Measurements from ENCODE around the gene TRAF3.

DNA sequence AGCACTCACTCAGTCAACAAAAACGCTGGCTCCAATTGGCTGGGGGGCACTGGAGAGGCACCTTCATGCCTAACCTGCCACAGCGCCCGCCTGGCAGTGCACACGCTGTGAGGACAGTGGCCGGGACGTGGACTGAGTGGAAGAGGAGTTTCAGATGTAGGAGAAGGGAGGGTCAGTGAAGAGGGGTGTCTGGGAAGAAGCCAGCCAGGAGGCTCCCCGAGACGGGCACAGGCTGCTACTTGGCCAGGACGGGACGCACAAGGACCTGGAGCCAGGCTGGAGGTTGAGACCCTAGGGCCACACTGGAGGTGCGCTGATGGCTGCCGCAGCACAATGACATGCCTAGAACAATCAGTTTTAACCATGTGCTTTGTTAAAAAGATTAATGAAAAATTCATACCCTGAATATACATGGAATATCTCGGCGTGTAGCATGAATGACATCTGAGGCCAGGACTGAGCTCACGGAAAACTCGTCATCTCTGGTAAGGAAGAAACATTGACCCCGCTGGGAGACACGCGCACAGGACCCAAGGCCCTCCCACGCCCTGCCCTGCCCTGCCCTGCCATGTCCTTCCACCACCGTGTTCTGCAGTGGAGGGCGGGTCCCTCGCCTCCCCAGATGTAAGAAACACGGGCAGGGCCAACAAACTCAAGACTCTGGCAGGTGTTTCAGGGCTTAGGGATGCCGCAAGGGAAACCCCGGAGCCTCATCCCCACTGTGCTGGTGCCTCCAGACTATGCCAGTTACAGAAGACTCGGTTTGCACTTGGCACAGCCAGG, 170.3 kb downstream of the TRAF3 start:
- TF ChIP-seq POLR2AphosphoS5 (IDR thresholded peaks at IDR 0.05; ENCODE audit: low read depth, low read length) (no peak), FOXP2 (optimal IDR thresholded peaks at IDR 0.05; ENCODE audit: borderline replicate concordance, extremely low read depth, extremely low read length, insufficient read depth) (no peak), TAF1 (IDR thresholded peaks at IDR 0.05; ENCODE audit: borderline replicate concordance, insufficient read depth, low read length) (no peak), SIN3A (IDR thresholded peaks at IDR 0.05; ENCODE audit: borderline replicate concordance, insufficient read depth, low read length) (no peak)
- TF ChIP-seq, protein P1, sequence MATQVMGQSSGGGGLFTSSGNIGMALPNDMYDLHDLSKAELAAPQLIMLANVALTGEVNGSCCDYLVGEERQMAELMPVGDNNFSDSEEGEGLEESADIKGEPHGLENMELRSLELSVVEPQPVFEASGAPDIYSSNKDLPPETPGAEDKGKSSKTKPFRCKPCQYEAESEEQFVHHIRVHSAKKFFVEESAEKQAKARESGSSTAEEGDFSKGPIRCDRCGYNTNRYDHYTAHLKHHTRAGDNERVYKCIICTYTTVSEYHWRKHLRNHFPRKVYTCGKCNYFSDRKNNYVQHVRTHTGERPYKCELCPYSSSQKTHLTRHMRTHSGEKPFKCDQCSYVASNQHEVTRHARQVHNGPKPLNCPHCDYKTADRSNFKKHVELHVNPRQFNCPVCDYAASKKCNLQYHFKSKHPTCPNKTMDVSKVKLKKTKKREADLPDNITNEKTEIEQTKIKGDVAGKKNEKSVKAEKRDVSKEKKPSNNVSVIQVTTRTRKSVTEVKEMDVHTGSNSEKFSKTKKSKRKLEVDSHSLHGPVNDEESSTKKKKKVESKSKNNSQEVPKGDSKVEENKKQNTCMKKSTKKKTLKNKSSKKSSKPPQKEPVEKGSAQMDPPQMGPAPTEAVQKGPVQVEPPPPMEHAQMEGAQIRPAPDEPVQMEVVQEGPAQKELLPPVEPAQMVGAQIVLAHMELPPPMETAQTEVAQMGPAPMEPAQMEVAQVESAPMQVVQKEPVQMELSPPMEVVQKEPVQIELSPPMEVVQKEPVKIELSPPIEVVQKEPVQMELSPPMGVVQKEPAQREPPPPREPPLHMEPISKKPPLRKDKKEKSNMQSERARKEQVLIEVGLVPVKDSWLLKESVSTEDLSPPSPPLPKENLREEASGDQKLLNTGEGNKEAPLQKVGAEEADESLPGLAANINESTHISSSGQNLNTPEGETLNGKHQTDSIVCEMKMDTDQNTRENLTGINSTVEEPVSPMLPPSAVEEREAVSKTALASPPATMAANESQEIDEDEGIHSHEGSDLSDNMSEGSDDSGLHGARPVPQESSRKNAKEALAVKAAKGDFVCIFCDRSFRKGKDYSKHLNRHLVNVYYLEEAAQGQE (IDR thresholded peaks at IDR 0.05; ENCODE audit: insufficient read depth in 1 of 2, low read depth in 2 of 2, low read length in 2 of 2): no peak
